Measurements from ENCODE around the gene CYP8B1.

CYP8B1 gene

GRCh38 chr3:42875325-42876151 lies at the start of gene CYP8B1:
Gene CYP8B1, minus strand, starts transcription at chr3:42875879. Its CDS starts 63 bp downstream, at chr3:42875816.
- no peak for DNase-seq

- DNase-seq, result no peak
Observed at GRCh38 chr3:42923606-42924005, 47.9 kb upstream of the CYP8B1 start.

- DNase-seq, result no peak
Observed at GRCh38 chr3:42914771-42915515, 39.3 kb upstream of the CYP8B1 start.

GRCh38 chr3:42911551-42911950 lies 35.9 kb upstream of the CYP8B1 start:
- no peak for DNase-seq

GRCh38 chr3:42908675-42909074 lies 33.0 kb upstream of the CYP8B1 start:
- DNase-seq, result no peak

GRCh38 chr3:42906848-42907183 lies 31.1 kb upstream of the CYP8B1 start:
- DNase-seq, result no peak

- DNase-seq, result no peak
Observed at GRCh38 chr3:42906070-42906847, 30.6 kb upstream of the CYP8B1 start, which contains the start of gene ZNF662. Gene ZNF662, plus strand, starts transcription at chr3:42906142. Its CDS starts 1,973 bp downstream, at chr3:42908115.

- DNase-seq, result no peak
Observed at GRCh38 chr3:42905740-42906069, 30.0 kb upstream of the CYP8B1 start.

GRCh38 chr3:42904076-42904475 lies 28.4 kb upstream of the CYP8B1 start:
- DNase-seq, result no peak

- DNase-seq, result no peak
Observed at GRCh38 chr3:42902257-42902656, 26.6 kb upstream of the CYP8B1 start.

GRCh38 chr3:42901073-42901415 lies 25.4 kb upstream of the CYP8B1 start:
- DNase-seq, result no peak

- DNase-seq, result no peak
Observed at GRCh38 chr3:42900226-42901072, 24.8 kb upstream of the CYP8B1 start.

GRCh38 chr3:42898896-42899675 lies 23.4 kb upstream of the CYP8B1 start:
- no peak for DNase-seq

GRCh38 chr3:42895580-42895868 lies 19.8 kb upstream of the CYP8B1 start:
- DNase-seq, result peak; percentile 48

- peak; percentile 48 for DNase-seq
Observed at GRCh38 chr3:42894698-42895579, 19.3 kb upstream of the CYP8B1 start.

GRCh38 chr3:42892807-42893206 lies 17.1 kb upstream of the CYP8B1 start:
- DNase-seq, result no peak

- no peak for DNase-seq
Observed at GRCh38 chr3:42892169-42892568, 16.5 kb upstream of the CYP8B1 start.

- DNase-seq, result no peak
Observed at GRCh38 chr3:42891042-42891441, 15.4 kb upstream of the CYP8B1 start.

- DNase-seq, result no peak
Observed at GRCh38 chr3:42887084-42887483, 11.4 kb upstream of the CYP8B1 start.

GRCh38 chr3:42886294-42886822 lies 10.7 kb upstream of the CYP8B1 start:
- no peak for DNase-seq

GRCh38 chr3:42884324-42884723 lies 8.6 kb upstream of the CYP8B1 start:
- DNase-seq, result no peak

Measured in OCI-M1 (cell line).